ENCODE measurements around the gene ZNF367. TPM values are rescaled to one million over a fixed set of nuclear protein-coding genes. Genes with fewer than 3 reads are reported as not detected.

The ZNF367 gene
- total and polyA plus RNA-seq, 4 donors, result 0.36 to 18.1 (median 2.0) TPM

- Histone ChIP-seq H3K27ac (ENCODE audit: low read depth in 1 of 2, low read length in 2 of 2) (peak overlapping the region in 1 of 2 donors; percentile 31), H3K4me1 (ENCODE audit: control insufficient read depth in 4 of 4, insufficient read depth in 4 of 4, low read length in 3 of 4) (peaks cover 0 to 11% (median 9%) of the 10 kb centered on the region in 4 donors), H3K9ac (ENCODE audit: low read depth in 1 of 2, low read length in 2 of 2) (no peak overlapping the region), H3K4me3 (ENCODE audit: low read depth in 1 of 3, low read length in 3 of 3) (no peak overlapping the region), H3K36me3 (ENCODE audit: control insufficient read depth in 4 of 4, insufficient read depth in 3 of 4, low read depth in 1 of 4, low read length in 3 of 4) (no peaks in the 10 kb centered on the region), H3K27me3 (ENCODE audit: control insufficient read depth in 4 of 4, insufficient read depth in 4 of 4, low read length in 3 of 4) (no peaks in the 10 kb centered on the region), H3K9me3 (ENCODE audit: control insufficient read depth in 4 of 4, low read length in 3 of 4) (no peaks in the 10 kb centered on the region)
- TF ChIP-seq EGR1 (IDR thresholded peaks at IDR 0.05; ENCODE audit: low read depth in 2 of 2) (no peak), MAX (IDR thresholded peaks at IDR 0.05) (no peak), TAF1 (conservative IDR thresholded peaks at IDR 0.05) (no peak), RAD21 (IDR thresholded peaks at IDR 0.05) (peak in 1 of 2 donors; percentile 56), ZBTB33 (IDR thresholded peaks at IDR 0.05) (no peak)
- DNase-seq (ENCODE audit: low spot score), result no peak
- WGBS, result 57% methylated on average over 7 of the region's 7 CpGs
Measured at GRCh38 chr9:96413302-96414221, 4.6 kb downstream of the ZNF367 start.

GRCh38 chr9:96412174-96412913, 5.8 kb downstream of the ZNF367 start:
- 85% methylated on average over 8 of the region's 8 CpGs for WGBS
- Histone ChIP-seq H3K4me3 (ENCODE audit: low read depth in 1 of 3, low read length in 3 of 3) (no peak overlapping the region), H3K27ac (ENCODE audit: low read depth in 1 of 2, low read length in 2 of 2) (no peak overlapping the region), H3K36me3 (ENCODE audit: control insufficient read depth in 4 of 4, insufficient read depth in 3 of 4, low read depth in 1 of 4, low read length in 3 of 4) (no peaks in the 10 kb centered on the region), H3K27me3 (ENCODE audit: control insufficient read depth in 4 of 4, insufficient read depth in 4 of 4, low read length in 3 of 4) (no peaks in the 10 kb centered on the region), H3K9me3 (ENCODE audit: control insufficient read depth in 4 of 4, low read length in 3 of 4) (no peaks in the 10 kb centered on the region), H3K4me1 (ENCODE audit: control insufficient read depth in 4 of 4, insufficient read depth in 4 of 4, low read length in 3 of 4) (peaks cover 0 to 8% (median 7%) of the 10 kb centered on the region in 4 donors), H3K9ac (ENCODE audit: low read depth in 1 of 2, low read length in 2 of 2) (no peak overlapping the region)
- DNase-seq (ENCODE audit: low spot score), result no peak
- TF ChIP-seq TAF1 (conservative IDR thresholded peaks at IDR 0.05) (no peak), FOXA2 (IDR thresholded peaks at IDR 0.05) (no peak), ZBTB33 (IDR thresholded peaks at IDR 0.05) (no peak), NR2F2 (IDR thresholded peaks at IDR 0.05) (no peak), CTCF (IDR thresholded peaks at IDR 0.05; ENCODE audit: low read depth, low read length, missing input control) (no peak), RAD21 (IDR thresholded peaks at IDR 0.05) (no peak), REST (IDR thresholded peaks at IDR 0.05) (no peak), RXRA (IDR thresholded peaks at IDR 0.05) (no peak), ATF3 (IDR thresholded peaks at IDR 0.05) (no peak), EGR1 (IDR thresholded peaks at IDR 0.05; ENCODE audit: low read depth in 2 of 2) (no peak), JUND (IDR thresholded peaks at IDR 0.05) (no peak), FOXA1 (IDR thresholded peaks at IDR 0.05) (no peak), GABPA (IDR thresholded peaks at IDR 0.05 in 1 of 2, conservative IDR thresholded peaks at IDR 0.05 in 1 of 2) (no peak), YY1 (IDR thresholded peaks at IDR 0.05) (no peak), HNF4A (conservative IDR thresholded peaks at IDR 0.05) (no peak)
